SK-N-SH (cell line): ENCODE results near the gene S100B. TPM values are rescaled to one million over a fixed set of nuclear protein-coding genes. Genes with fewer than 3 reads are reported as not detected.

Experiments used
- CTCF ChIA-PET: fragments of 300-600, 350-600 bp; formaldehyde crosslinking; extraction: SDS; loops from one replicate; lab custom pipeline; 2021; lab: Yijun Ruan, JAX
- POLR2A ChIA-PET: fragments of 350-600 bp; sonication (Branson Sonifier 250); formaldehyde crosslinking; extraction: SDS; loops from one replicate; lab custom pipeline; 2020; ENCODE audit warnings: antibody characterized with exemption, inconsistent platforms; lab: Yijun Ruan, JAX
- DNase-seq: peaks from one replicate; pipeline ENCODE4 v3.0.0; 2012
- H2AFZ ChIP-seq: fragments of 200-600 bp; sonication (generic); 2 replicates; pipeline ENCODE4 v1.8.1; 2016; ENCODE audit warnings: antibody characterized with exemption, mild to moderate bottlenecking, low read depth
- H3F3A ChIP-seq: fragments of 200-600 bp; sonication (generic); replicated peaks from 2 replicates; pipeline ENCODE3; 2016; ENCODE audit warnings: antibody characterized with exemption, mild to moderate bottlenecking; ENCODE audit not compliant: insufficient read depth
- H3K27ac ChIP-seq, 2 experiments: fragments of 200-500 bp in 1 of 2; fragments of 200-600 bp in 1 of 2; sonication (Bioruptor generic) in 1 of 2; sonication (generic), shearing (Covaris generic) in 1 of 2; 2 replicates each; pipeline versions ENCODE4 v1.5.1 to v1.6.1; 2014 to 2016; ENCODE audit warnings: low read depth in 2 of 2, inconsistent platforms in 1 of 2, low read length in 1 of 2, mild to moderate bottlenecking in 1 of 2, mixed read lengths in 1 of 2
- H3K27me3 ChIP-seq: fragments of 200-600 bp; sonication (generic), shearing (Covaris generic); 2 replicates; pipeline ENCODE4 v1.6.1; 2016; ENCODE audit warnings: mixed run types; ENCODE audit not compliant: insufficient read depth
- H3K36me3 ChIP-seq, 2 experiments: fragments of 200-500 bp in 1 of 2; fragments of 200-600 bp in 1 of 2; sonication (Bioruptor generic) in 1 of 2; sonication (generic) in 1 of 2; replicated peaks in 1 of 2; 2 replicates each; pipeline versions ENCODE3 to v1.5.1; 2014 to 2016; ENCODE audit warnings: low read length in 1 of 2, mild to moderate bottlenecking in 1 of 2; ENCODE audit not compliant: insufficient read depth in 2 of 2, control insufficient read depth in 1 of 2
- H3K4me1 ChIP-seq, 2 experiments: fragments of 200-500 bp in 1 of 2; fragments of 200-600 bp in 1 of 2; sonication (Bioruptor generic) in 1 of 2; sonication (generic), shearing (Covaris generic) in 1 of 2; 2 replicates each; pipeline versions ENCODE4 v1.5.1 to v1.6.1; 2014 to 2016; ENCODE audit warnings: low read depth in 1 of 2, low read length in 1 of 2, mixed run types in 1 of 2; ENCODE audit not compliant: insufficient read depth in 2 of 2, control insufficient read depth in 1 of 2
- H3K4me2 ChIP-seq: fragments of 200-600 bp; sonication (generic), shearing (Covaris generic); 2 replicates; pipeline ENCODE4 v1.6.1; 2017; ENCODE audit warnings: mixed run types
- H3K4me3 ChIP-seq, 2 experiments: fragments of 200-500 bp in 1 of 2; fragments of 200-600 bp in 1 of 2; sonication (Bioruptor generic) in 1 of 2; sonication (generic), shearing (Covaris generic) in 1 of 2; 2 replicates each; pipeline versions ENCODE4 v1.5.1 to v1.8.1; 2014 to 2016; ENCODE audit warnings: low read depth in 2 of 2, inconsistent platforms in 1 of 2, low read length in 1 of 2, mild to moderate bottlenecking in 1 of 2, mixed read lengths in 1 of 2, moderate library complexity in 1 of 2
- H3K79me2 ChIP-seq: fragments of 200-600 bp; sonication (generic); 2 replicates; pipeline ENCODE4 v1.8.1; 2017; ENCODE audit warnings: mild to moderate bottlenecking; ENCODE audit not compliant: insufficient read depth
- H3K9ac ChIP-seq: fragments of 200-600 bp; sonication (generic); 2 replicates; pipeline ENCODE4 v1.6.1; 2017; ENCODE audit warnings: mixed run types
- H3K9me2 ChIP-seq: fragments of 200-600 bp; sonication (generic); 2 replicates; pipeline ENCODE4 v1.6.1; 2017; ENCODE audit warnings: mixed run types
- H3K9me3 ChIP-seq: fragments of 200-600 bp; sonication (generic); 2 replicates; pipeline ENCODE4 v1.6.1; 2017; ENCODE audit warnings: mixed run types, mild to moderate bottlenecking, moderate library complexity
- H4K20me1 ChIP-seq: fragments of 200-600 bp; sonication (generic); 2 replicates; pipeline ENCODE4 v1.6.1; 2017; ENCODE audit warnings: mild to moderate bottlenecking, mixed run types; ENCODE audit not compliant: insufficient read depth
- CHD2 ChIP-seq: fragments of 150-350 bp; IDR thresholded peaks from 2 replicates; pipeline ENCODE4 v1.6.1; 2018; ENCODE audit warnings: low read length; ENCODE audit not compliant: partially characterized antibody
- EP300 ChIP-seq, 2 experiments: IDR thresholded peaks; 2 replicates each; pipeline versions ENCODE4 v1.4.0 to v1.6.1; 2012; ENCODE audit warnings: borderline replicate concordance in 1 of 2, low read depth in 1 of 2, low read length in 1 of 2
- EZH2phosphoT487 ChIP-seq: fragments of 200-600 bp; sonication (generic); IDR thresholded peaks from 2 replicates; pipeline ENCODE4 v1.6.1; 2017; ENCODE audit warnings: low read depth, mixed run types, mild to moderate bottlenecking, antibody characterized with exemption, moderate library complexity, borderline replicate concordance
- FOSL2 ChIP-seq: IDR thresholded peaks from 2 replicates; pipeline ENCODE4 v1.4.0; 2012; ENCODE audit warnings: low read depth, mild to moderate bottlenecking, moderate library complexity, borderline replicate concordance
- FOXJ3 ChIP-seq: sonication (generic); formaldehyde crosslinking; IDR thresholded peaks from 2 replicates; pipeline ENCODE4 v1.5.1; 2020; ENCODE audit warnings: mild to moderate bottlenecking, missing genetic modification reagents
- FOXM1 ChIP-seq: IDR thresholded peaks from 2 replicates; pipeline ENCODE4 v1.4.0; 2012; ENCODE audit warnings: low read depth, mild to moderate bottlenecking
- GATA2 ChIP-seq: sonication (generic); formaldehyde crosslinking; IDR thresholded peaks from 2 replicates; pipeline ENCODE4 v1.5.0; 2020; ENCODE audit warnings: mild to moderate bottlenecking, missing genetic modification reagents
- JUND ChIP-seq: IDR thresholded peaks from 2 replicates; pipeline ENCODE4 v1.4.0; 2012
- MEF2A ChIP-seq: IDR thresholded peaks from 2 replicates; pipeline ENCODE4 v1.4.0; 2012; ENCODE audit warnings: low read depth, borderline replicate concordance
- MXI1 ChIP-seq: IDR thresholded peaks from 2 replicates; pipeline ENCODE4 v1.6.1; 2012; ENCODE audit warnings: mild to moderate bottlenecking, low read depth, low read length, improper control_type of control experiment
- NRF1 ChIP-seq: IDR thresholded peaks from 2 replicates; pipeline ENCODE4 v1.6.1; 2012; ENCODE audit warnings: low read depth, mild to moderate bottlenecking, low read length
- RCOR1 ChIP-seq: fragments of 150-350 bp; IDR thresholded peaks from 2 replicates; pipeline ENCODE4 v1.6.1; 2017; ENCODE audit warnings: antibody characterized with exemption, low read length
- TCF12 ChIP-seq: IDR thresholded peaks from 2 replicates; pipeline ENCODE4 v1.4.0; 2012
- TEAD4 ChIP-seq: IDR thresholded peaks from 2 replicates; pipeline ENCODE4 v1.4.0; 2012; ENCODE audit warnings: mild to moderate bottlenecking, borderline replicate concordance; ENCODE audit not compliant: insufficient read depth
- USF1 ChIP-seq: IDR thresholded peaks from 2 replicates; pipeline ENCODE4 v1.4.0; 2012; ENCODE audit warnings: low read depth, borderline replicate concordance
- WGBS: methylation state at CpG from one replicate; pipeline ENCODE4 v1.1.6; 2017; ENCODE audit warnings: low lambda C conversion rate; 5-methylcytosine and 5-hydroxymethylcytosine counted together
- polyA plus RNA-seq, 3 experiments: library from polyadenylated mRNA; depleted of rRNA; stranded (reverse); fragments of >200 nt; gene quantifications; 2 replicates each; pipeline ENCODE4 v1.2.3, GENCODE V29; 2012
- TF ChIP-seq, protein P1 (sequence below): fragments of 150-350 bp; IDR thresholded peaks from 2 replicates; pipeline ENCODE4 v1.6.1; 2016; ENCODE audit warnings: mild to moderate bottlenecking, low read depth, low read length
- TF ChIP-seq, protein P2 (sequence below): fragments of 200-600 bp; sonication (generic); IDR thresholded peaks from 2 replicates; pipeline ENCODE4 v1.6.1; 2017; ENCODE audit warnings: antibody characterized with exemption, mild to moderate bottlenecking, moderate library complexity
- TF ChIP-seq, protein P3 (sequence below): fragments of 150-350 bp; IDR thresholded peaks from 2 replicates; pipeline ENCODE4 v1.6.1; 2017; ENCODE audit warnings: antibody characterized with exemption, low read length, low read depth, borderline replicate concordance
- TF ChIP-seq, protein P4 (sequence below): IDR thresholded peaks from 2 replicates; pipeline ENCODE4 v1.6.1; 2012; ENCODE audit warnings: mild to moderate bottlenecking, low read depth, low read length, moderate library complexity
- TF ChIP-seq, protein P5 (sequence below): IDR thresholded peaks from 2 replicates; pipeline ENCODE4; 2012

S100B gene
- polyA plus RNA-seq, 1 of the 3 experiments (the other 2 are of a cell fraction): 0.12 TPM

DNA sequence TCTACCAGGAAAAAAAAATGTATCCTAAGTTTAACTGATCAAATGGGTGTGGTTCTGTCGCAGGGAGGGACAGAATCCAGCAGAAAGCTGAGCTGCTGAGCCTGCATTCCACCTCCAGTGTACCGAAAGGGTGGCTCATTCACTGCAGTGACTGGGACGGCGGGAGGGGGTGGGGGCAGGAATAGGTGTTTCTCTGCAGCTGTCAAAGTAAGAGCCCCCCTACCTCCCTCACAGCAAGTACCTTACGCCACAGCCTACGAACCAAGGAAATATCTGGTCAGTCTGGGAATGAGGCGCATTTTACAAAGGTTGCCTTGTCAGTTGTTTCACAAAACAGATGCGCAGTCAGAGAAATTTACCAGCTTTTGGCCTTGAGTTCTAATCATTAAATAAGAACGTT is 1.7 kb downstream of the S100B start:
- Histone ChIP-seq H3K4me3 (no peak overlapping the region), H3K4me1 (peaks cover 7 to 31% of the 10 kb centered on the region in 2 experiments), H3K36me3 (no peaks in the 10 kb centered on the region), H3K27me3 (no peaks in the 10 kb centered on the region), H2AFZ (no peak overlapping the region), H3K79me2 (no peaks in the 10 kb centered on the region), H3K9ac (no peak overlapping the region), H4K20me1 (no peaks in the 10 kb centered on the region), H3K9me2 (no peaks in the 10 kb centered on the region), H3K4me2 (no peak overlapping the region), H3K27ac (no peak overlapping the region), H3K9me3 (no peaks in the 10 kb centered on the region), H3F3A (no peaks in the 10 kb centered on the region)
- DNase-seq: no peak
- TF ChIP-seq TCF12 (no peak), EP300 (IDR thresholded peaks at IDR 0.05; ENCODE audit: borderline replicate concordance in 1 of 2, low read depth in 1 of 2, low read length in 1 of 2) (no peak), RCOR1 (no peak), FOXM1 (no peak), FOSL2 (no peak), TEAD4 (no peak), FOXJ3 (CRISPR knock-in tag) (no peak), CHD2 (no peak), EZH2phosphoT487 (no peak), USF1 (no peak), MXI1 (no peak), NRF1 (no peak), GATA2 (CRISPR knock-in tag) (no peak), MEF2A (no peak), JUND (no peak)
- TF ChIP-seq, protein P1, sequence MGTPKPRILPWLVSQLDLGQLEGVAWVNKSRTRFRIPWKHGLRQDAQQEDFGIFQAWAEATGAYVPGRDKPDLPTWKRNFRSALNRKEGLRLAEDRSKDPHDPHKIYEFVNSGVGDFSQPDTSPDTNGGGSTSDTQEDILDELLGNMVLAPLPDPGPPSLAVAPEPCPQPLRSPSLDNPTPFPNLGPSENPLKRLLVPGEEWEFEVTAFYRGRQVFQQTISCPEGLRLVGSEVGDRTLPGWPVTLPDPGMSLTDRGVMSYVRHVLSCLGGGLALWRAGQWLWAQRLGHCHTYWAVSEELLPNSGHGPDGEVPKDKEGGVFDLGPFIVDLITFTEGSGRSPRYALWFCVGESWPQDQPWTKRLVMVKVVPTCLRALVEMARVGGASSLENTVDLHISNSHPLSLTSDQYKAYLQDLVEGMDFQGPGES: no peak
- TF ChIP-seq, protein P2, sequence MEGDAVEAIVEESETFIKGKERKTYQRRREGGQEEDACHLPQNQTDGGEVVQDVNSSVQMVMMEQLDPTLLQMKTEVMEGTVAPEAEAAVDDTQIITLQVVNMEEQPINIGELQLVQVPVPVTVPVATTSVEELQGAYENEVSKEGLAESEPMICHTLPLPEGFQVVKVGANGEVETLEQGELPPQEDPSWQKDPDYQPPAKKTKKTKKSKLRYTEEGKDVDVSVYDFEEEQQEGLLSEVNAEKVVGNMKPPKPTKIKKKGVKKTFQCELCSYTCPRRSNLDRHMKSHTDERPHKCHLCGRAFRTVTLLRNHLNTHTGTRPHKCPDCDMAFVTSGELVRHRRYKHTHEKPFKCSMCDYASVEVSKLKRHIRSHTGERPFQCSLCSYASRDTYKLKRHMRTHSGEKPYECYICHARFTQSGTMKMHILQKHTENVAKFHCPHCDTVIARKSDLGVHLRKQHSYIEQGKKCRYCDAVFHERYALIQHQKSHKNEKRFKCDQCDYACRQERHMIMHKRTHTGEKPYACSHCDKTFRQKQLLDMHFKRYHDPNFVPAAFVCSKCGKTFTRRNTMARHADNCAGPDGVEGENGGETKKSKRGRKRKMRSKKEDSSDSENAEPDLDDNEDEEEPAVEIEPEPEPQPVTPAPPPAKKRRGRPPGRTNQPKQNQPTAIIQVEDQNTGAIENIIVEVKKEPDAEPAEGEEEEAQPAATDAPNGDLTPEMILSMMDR: no peak
- TF ChIP-seq, protein P3, sequence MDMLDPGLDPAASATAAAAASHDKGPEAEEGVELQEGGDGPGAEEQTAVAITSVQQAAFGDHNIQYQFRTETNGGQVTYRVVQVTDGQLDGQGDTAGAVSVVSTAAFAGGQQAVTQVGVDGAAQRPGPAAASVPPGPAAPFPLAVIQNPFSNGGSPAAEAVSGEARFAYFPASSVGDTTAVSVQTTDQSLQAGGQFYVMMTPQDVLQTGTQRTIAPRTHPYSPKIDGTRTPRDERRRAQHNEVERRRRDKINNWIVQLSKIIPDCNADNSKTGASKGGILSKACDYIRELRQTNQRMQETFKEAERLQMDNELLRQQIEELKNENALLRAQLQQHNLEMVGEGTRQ: no peak
- TF ChIP-seq, protein P4, sequence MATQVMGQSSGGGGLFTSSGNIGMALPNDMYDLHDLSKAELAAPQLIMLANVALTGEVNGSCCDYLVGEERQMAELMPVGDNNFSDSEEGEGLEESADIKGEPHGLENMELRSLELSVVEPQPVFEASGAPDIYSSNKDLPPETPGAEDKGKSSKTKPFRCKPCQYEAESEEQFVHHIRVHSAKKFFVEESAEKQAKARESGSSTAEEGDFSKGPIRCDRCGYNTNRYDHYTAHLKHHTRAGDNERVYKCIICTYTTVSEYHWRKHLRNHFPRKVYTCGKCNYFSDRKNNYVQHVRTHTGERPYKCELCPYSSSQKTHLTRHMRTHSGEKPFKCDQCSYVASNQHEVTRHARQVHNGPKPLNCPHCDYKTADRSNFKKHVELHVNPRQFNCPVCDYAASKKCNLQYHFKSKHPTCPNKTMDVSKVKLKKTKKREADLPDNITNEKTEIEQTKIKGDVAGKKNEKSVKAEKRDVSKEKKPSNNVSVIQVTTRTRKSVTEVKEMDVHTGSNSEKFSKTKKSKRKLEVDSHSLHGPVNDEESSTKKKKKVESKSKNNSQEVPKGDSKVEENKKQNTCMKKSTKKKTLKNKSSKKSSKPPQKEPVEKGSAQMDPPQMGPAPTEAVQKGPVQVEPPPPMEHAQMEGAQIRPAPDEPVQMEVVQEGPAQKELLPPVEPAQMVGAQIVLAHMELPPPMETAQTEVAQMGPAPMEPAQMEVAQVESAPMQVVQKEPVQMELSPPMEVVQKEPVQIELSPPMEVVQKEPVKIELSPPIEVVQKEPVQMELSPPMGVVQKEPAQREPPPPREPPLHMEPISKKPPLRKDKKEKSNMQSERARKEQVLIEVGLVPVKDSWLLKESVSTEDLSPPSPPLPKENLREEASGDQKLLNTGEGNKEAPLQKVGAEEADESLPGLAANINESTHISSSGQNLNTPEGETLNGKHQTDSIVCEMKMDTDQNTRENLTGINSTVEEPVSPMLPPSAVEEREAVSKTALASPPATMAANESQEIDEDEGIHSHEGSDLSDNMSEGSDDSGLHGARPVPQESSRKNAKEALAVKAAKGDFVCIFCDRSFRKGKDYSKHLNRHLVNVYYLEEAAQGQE: no peak
- TF ChIP-seq, protein P5, sequence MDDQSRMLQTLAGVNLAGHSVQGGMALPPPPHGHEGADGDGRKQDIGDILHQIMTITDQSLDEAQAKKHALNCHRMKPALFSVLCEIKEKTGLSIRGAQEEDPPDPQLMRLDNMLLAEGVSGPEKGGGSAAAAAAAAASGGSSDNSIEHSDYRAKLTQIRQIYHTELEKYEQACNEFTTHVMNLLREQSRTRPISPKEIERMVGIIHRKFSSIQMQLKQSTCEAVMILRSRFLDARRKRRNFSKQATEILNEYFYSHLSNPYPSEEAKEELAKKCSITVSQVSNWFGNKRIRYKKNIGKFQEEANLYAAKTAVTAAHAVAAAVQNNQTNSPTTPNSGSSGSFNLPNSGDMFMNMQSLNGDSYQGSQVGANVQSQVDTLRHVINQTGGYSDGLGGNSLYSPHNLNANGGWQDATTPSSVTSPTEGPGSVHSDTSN: no peak
- ChIA-PET CTCF (no interaction called here), POLR2A (no interaction called here)
- 65% methylated on average over 8 of the region's 9 CpGs for WGBS
